NT2/D1 (cell line): ENCODE measurements around the gene FGF3.

Source experiments
- SUZ12 ChIP-seq: IDR thresholded peaks from 2 replicates; pipeline ENCODE4 v1.6.1; 2011; ENCODE audit not compliant: insufficient read length, insufficient read depth; ENCODE audit errors: extremely low read depth
- YY1 ChIP-seq: IDR thresholded peaks from 2 replicates; pipeline ENCODE4 v1.6.1; 2011; ENCODE audit not compliant: insufficient read length, insufficient read depth
- ZNF274 ChIP-seq: IDR thresholded peaks from 2 replicates; pipeline ENCODE4 v1.6.1; 2011; ENCODE audit warnings: mild to moderate bottlenecking, low read depth, low read length

GRCh38 chr11:69841859-69842698, 22.9 kb upstream of the FGF3 start:
- no peak for TF ChIP-seq SUZ12
- TF ChIP-seq ZNF274 = no peak
- TF ChIP-seq YY1 = no peak
